Activated T-cell treated with anti-CD3 and anti-CD28 coated beads, Interleukin-2, amount 50 U/mL, for 24 hours (primary cell): Measurements from ENCODE around the gene COG5.

ENCODE experiments used
- DNase-seq: peaks from one replicate; pipeline ENCODE4 v3.0.0-alpha.2; 2020
- H3K27ac Mint-ChIP-seq: 2 replicates; pipeline ENCODE4 v1.8.0; 2020; ENCODE audit warnings: mild to moderate bottlenecking, mixed read lengths
- H3K27me3 Mint-ChIP-seq: 2 replicates; pipeline ENCODE4 v1.8.0; 2020; ENCODE audit warnings: mixed read lengths
- H3K36me3 Mint-ChIP-seq: 2 replicates; pipeline ENCODE4 v1.8.0; 2020; ENCODE audit warnings: low read depth, mixed read lengths
- H3K4me1 Mint-ChIP-seq: 2 replicates; pipeline ENCODE4 v1.8.0; 2020; ENCODE audit warnings: low read depth, mixed read lengths
- H3K4me3 Mint-ChIP-seq: 2 replicates; pipeline ENCODE4 v1.8.0; 2020; ENCODE audit warnings: mild to moderate bottlenecking, moderate library complexity, mixed read lengths
- H3K9me3 Mint-ChIP-seq: 2 replicates; pipeline ENCODE4 v1.8.0; 2020; ENCODE audit warnings: mixed read lengths

The COG5 gene

GRCh38 chr7:107471292-107472070 is 92.2 kb downstream of the COG5 start:
- H3K4me1 Mint-ChIP-seq: peaks cover 4% of the 10 kb centered on the region
- H3K9me3 Mint-ChIP-seq: no peaks in the 10 kb centered on the region
- DNase-seq: no peak
- peaks cover 5% of the 10 kb centered on the region for H3K36me3 Mint-ChIP-seq
- no peak overlapping the region for H3K4me3 Mint-ChIP-seq
- no peak overlapping the region for H3K27ac Mint-ChIP-seq
- no peaks in the 10 kb centered on the region for H3K27me3 Mint-ChIP-seq

GRCh38 chr7:107469929-107470328 is 93.8 kb downstream of the COG5 start, which contains the start of gene GPR22:
Gene GPR22 (plus strand): TSS chr7:107470057. CDS start chr7:107474061, 4,004 bp downstream.
- DNase-seq: no peak
- Mint-ChIP-seq H3K4me1 (peaks cover 2% of the 10 kb centered on the region), H3K27ac (no peak within 1 kb of the TSS), H3K4me3 (no peak within 1 kb of the TSS), H3K36me3 (peaks cover 5% of the 10 kb centered on the region), H3K27me3 (no peaks in the 10 kb centered on the region), H3K9me3 (no peaks in the 10 kb centered on the region)

GRCh38 chr7:107468824-107469223 is 94.9 kb downstream of the COG5 start:
- H3K4me1 Mint-ChIP-seq: peaks cover 2% of the 10 kb centered on the region
- H3K9me3 Mint-ChIP-seq: no peaks in the 10 kb centered on the region
- no peak overlapping the region for H3K27ac Mint-ChIP-seq

GRCh38 chr7:107467972-107468371 is 95.7 kb downstream of the COG5 start:
- Mint-ChIP-seq H3K4me1 (peaks cover 2% of the 10 kb centered on the region), H3K36me3 (no peaks in the 10 kb centered on the region), H3K9me3 (no peaks in the 10 kb centered on the region), H3K27me3 (no peaks in the 10 kb centered on the region), H3K4me3 (no peak overlapping the region), H3K27ac (no peak overlapping the region)
- no peak for DNase-seq

More at GRCh38 chr7:107468824-107469223, 94.9 kb downstream of the COG5 start:
- no peak overlapping the region for H3K4me3 Mint-ChIP-seq
- DNase-seq: no peak
- H3K36me3 Mint-ChIP-seq: no peaks in the 10 kb centered on the region
- H3K27me3 Mint-ChIP-seq: no peaks in the 10 kb centered on the region

GRCh38 chr7:107464666-107465226 is 99.0 kb downstream of the COG5 start:
- H3K27ac Mint-ChIP-seq: no peak overlapping the region
- H3K4me3 Mint-ChIP-seq: no peak overlapping the region
- H3K27me3 Mint-ChIP-seq: no peaks in the 10 kb centered on the region
- peaks cover 2% of the 10 kb centered on the region for H3K36me3 Mint-ChIP-seq
- DNase-seq: no peak
- H3K4me1 Mint-ChIP-seq: peaks cover 2% of the 10 kb centered on the region
- no peaks in the 10 kb centered on the region for H3K9me3 Mint-ChIP-seq

GRCh38 chr7:107463139-107464078 is 100.3 kb downstream of the COG5 start:
- Mint-ChIP-seq H3K27me3 (no peaks in the 10 kb centered on the region), H3K4me3 (no peak overlapping the region)

GRCh38 chr7:107461938-107462533 is 101.7 kb downstream of the COG5 start:
- H3K4me1 Mint-ChIP-seq: no peaks in the 10 kb centered on the region
- H3K4me3 Mint-ChIP-seq: no peak overlapping the region
- no peaks in the 10 kb centered on the region for H3K27me3 Mint-ChIP-seq
- no peak overlapping the region for H3K27ac Mint-ChIP-seq
- DNase-seq: no peak
- H3K9me3 Mint-ChIP-seq: no peaks in the 10 kb centered on the region
- H3K36me3 Mint-ChIP-seq: peaks cover 23% of the 10 kb centered on the region

More at GRCh38 chr7:107463139-107464078, 100.3 kb downstream of the COG5 start:
- H3K36me3 Mint-ChIP-seq: peaks cover 11% of the 10 kb centered on the region
- DNase-seq: peak; percentile 44
- no peaks in the 10 kb centered on the region for H3K9me3 Mint-ChIP-seq
- H3K4me1 Mint-ChIP-seq: peaks cover 2% of the 10 kb centered on the region
- H3K27ac Mint-ChIP-seq: no peak overlapping the region

- H3K27me3 Mint-ChIP-seq: no peaks in the 10 kb centered on the region
- H3K36me3 Mint-ChIP-seq: peaks cover 50% of the 10 kb centered on the region
- no peaks in the 10 kb centered on the region for H3K9me3 Mint-ChIP-seq
- H3K4me3 Mint-ChIP-seq: no peak overlapping the region
- no peak for DNase-seq
- no peak overlapping the region for H3K27ac Mint-ChIP-seq
- H3K4me1 Mint-ChIP-seq: peaks cover 7% of the 10 kb centered on the region
Observed at GRCh38 chr7:107453388-107453787, 110.3 kb downstream of the COG5 start.

GRCh38 chr7:107450970-107451369 is 112.8 kb downstream of the COG5 start:
- peaks cover 39% of the 10 kb centered on the region for H3K36me3 Mint-ChIP-seq
- H3K27ac Mint-ChIP-seq: no peak overlapping the region
- H3K27me3 Mint-ChIP-seq: no peaks in the 10 kb centered on the region
- H3K9me3 Mint-ChIP-seq: no peaks in the 10 kb centered on the region
- DNase-seq: no peak
- H3K4me3 Mint-ChIP-seq: no peak overlapping the region
- peaks cover 18% of the 10 kb centered on the region for H3K4me1 Mint-ChIP-seq

GRCh38 chr7:107446988-107447387 is 116.7 kb downstream of the COG5 start:
- no peak overlapping the region for H3K27ac Mint-ChIP-seq
- H3K27me3 Mint-ChIP-seq: no peaks in the 10 kb centered on the region
- H3K4me3 Mint-ChIP-seq: no peak overlapping the region
- peaks cover 22% of the 10 kb centered on the region for H3K4me1 Mint-ChIP-seq
- no peaks in the 10 kb centered on the region for H3K9me3 Mint-ChIP-seq
- peaks cover 41% of the 10 kb centered on the region for H3K36me3 Mint-ChIP-seq
- DNase-seq: no peak

- Mint-ChIP-seq H3K4me3 (no peak overlapping the region), H3K27ac (no peak overlapping the region), H3K9me3 (no peaks in the 10 kb centered on the region), H3K27me3 (no peaks in the 10 kb centered on the region), H3K36me3 (peaks cover 44% of the 10 kb centered on the region), H3K4me1 (peaks cover 23% of the 10 kb centered on the region)
- DNase-seq: no peak
Observed at GRCh38 chr7:107446531-107446930, 117.2 kb downstream of the COG5 start.

GRCh38 chr7:107442678-107443077 is 121.0 kb downstream of the COG5 start:
- H3K9me3 Mint-ChIP-seq: no peaks in the 10 kb centered on the region
- H3K4me3 Mint-ChIP-seq: no peak overlapping the region
- peaks cover 28% of the 10 kb centered on the region for H3K36me3 Mint-ChIP-seq
- no peaks in the 10 kb centered on the region for H3K27me3 Mint-ChIP-seq
- H3K4me1 Mint-ChIP-seq: peaks cover 21% of the 10 kb centered on the region
- H3K27ac Mint-ChIP-seq: no peak overlapping the region
- no peak for DNase-seq

- H3K4me3 Mint-ChIP-seq: no peak overlapping the region
- no peak for DNase-seq
- H3K27ac Mint-ChIP-seq: no peak overlapping the region
- H3K9me3 Mint-ChIP-seq: no peaks in the 10 kb centered on the region
- peaks cover 16% of the 10 kb centered on the region for H3K4me1 Mint-ChIP-seq
- H3K36me3 Mint-ChIP-seq: peaks cover 28% of the 10 kb centered on the region
- no peaks in the 10 kb centered on the region for H3K27me3 Mint-ChIP-seq
Observed at GRCh38 chr7:107441581-107442422, 121.9 kb downstream of the COG5 start.
